C4-2B (cell line): ENCODE results near the gene ANKRD18B.

Experiments
- ZFX ChIP-seq: fragments of 450-650 bp; IDR thresholded peaks from 2 replicates; pipeline ENCODE4 v1.6.1; 2017
- TF ChIP-seq, protein P1 (sequence below): fragments of 450-650 bp; conservative IDR thresholded peaks from 2 replicates; pipeline ENCODE4 v1.5.1; 2017; ENCODE audit warnings: mild to moderate bottlenecking

DNA sequence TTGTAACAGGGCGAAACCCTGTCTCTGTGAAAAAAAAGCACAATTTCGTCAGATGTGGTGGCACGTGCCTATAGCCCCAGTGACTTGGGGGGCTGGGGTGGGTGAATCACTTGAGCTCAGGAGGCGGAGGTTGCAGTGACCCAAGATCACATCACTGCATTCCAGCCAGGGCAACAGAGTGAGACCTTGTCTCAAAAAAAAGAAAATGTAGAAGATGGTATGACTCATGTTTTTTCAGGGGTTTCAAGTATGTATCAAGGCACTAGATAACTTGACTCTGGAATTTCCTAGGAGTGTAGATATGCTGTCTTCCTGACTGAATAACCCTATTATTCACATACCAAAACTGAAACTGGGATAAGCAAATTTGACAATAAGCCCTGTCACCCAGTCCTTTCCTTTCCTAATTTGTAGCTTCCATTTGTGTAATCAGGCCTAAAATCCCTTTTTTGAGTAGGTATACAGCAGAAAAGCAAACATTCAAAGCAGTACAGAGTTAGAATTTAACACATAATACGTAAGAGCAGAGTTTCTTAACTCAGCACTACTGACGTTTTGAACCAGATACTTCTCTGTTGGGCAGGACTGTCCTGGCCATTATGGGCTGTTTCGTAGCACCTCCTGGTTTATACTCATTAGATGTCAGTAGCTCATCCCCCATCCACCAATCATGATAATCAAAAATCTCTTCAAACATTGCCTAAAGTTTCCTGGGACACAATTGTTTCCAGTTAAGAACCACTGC lies 17.3 kb upstream of the ANKRD18B start:
- TF ChIP-seq, protein P1, sequence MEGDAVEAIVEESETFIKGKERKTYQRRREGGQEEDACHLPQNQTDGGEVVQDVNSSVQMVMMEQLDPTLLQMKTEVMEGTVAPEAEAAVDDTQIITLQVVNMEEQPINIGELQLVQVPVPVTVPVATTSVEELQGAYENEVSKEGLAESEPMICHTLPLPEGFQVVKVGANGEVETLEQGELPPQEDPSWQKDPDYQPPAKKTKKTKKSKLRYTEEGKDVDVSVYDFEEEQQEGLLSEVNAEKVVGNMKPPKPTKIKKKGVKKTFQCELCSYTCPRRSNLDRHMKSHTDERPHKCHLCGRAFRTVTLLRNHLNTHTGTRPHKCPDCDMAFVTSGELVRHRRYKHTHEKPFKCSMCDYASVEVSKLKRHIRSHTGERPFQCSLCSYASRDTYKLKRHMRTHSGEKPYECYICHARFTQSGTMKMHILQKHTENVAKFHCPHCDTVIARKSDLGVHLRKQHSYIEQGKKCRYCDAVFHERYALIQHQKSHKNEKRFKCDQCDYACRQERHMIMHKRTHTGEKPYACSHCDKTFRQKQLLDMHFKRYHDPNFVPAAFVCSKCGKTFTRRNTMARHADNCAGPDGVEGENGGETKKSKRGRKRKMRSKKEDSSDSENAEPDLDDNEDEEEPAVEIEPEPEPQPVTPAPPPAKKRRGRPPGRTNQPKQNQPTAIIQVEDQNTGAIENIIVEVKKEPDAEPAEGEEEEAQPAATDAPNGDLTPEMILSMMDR = no peak
- TF ChIP-seq ZFX = no peak
